ENCODE results near the gene FBXL14.

- no peak for TF ChIP-seq POLR2A (IDR thresholded peaks at IDR 0.05)
- TF ChIP-seq CTCF (IDR thresholded peaks at IDR 0.05): no peak
- TF ChIP-seq EP300 (IDR thresholded peaks at IDR 0.05): no peak
Measured at GRCh38 chr12:1603269-1603993, 9.1 kb upstream of the FBXL14 start.

Measured in suprapubic skin (tissue), 3 donors.